GM12864 (cell line): ENCODE results near the gene HEXD.

Experiments used
- DNase-seq: peaks from one replicate; pipeline ENCODE4 v3.0.0-alpha.2; 2011; ENCODE audit warnings: low read depth
- H3K4me3 ChIP-seq: 2 replicates; pipeline ENCODE4 v1.5.1; 2011; ENCODE audit warnings: mild to moderate bottlenecking, low read depth, low read length, control low read depth
- CTCF ChIP-seq: IDR thresholded peaks from 2 replicates; pipeline ENCODE4 v1.5.1; 2011; ENCODE audit warnings: low read depth, mild to moderate bottlenecking, moderate library complexity, low read length, control low read depth, inconsistent platforms; ENCODE audit errors: missing control alignments

HEXD gene

GRCh38 chr17:82475458-82475857 lies 57.3 kb downstream of the HEXD start:
- TF ChIP-seq CTCF = no peak
- DNase-seq = no peak
- no peak overlapping the region for H3K4me3 ChIP-seq

- TF ChIP-seq CTCF = no peak
- H3K4me3 ChIP-seq = no peak overlapping the region
- DNase-seq = no peak
These were observed 59.8 kb downstream of the HEXD start for GRCh38 chr17:82477934-82478333.

- DNase-seq = no peak
- no peak for TF ChIP-seq CTCF
- H3K4me3 ChIP-seq = no peak overlapping the region
These were observed 61.5 kb downstream of the HEXD start for GRCh38 chr17:82479602-82480001.

- no peak for DNase-seq
- H3K4me3 ChIP-seq = no peak overlapping the region
- TF ChIP-seq CTCF = no peak
These were observed 62.2 kb downstream of the HEXD start for GRCh38 chr17:82480318-82480717.

- DNase-seq = no peak
- TF ChIP-seq CTCF = no peak
- no peak overlapping the region for H3K4me3 ChIP-seq
These were observed 65.1 kb downstream of the HEXD start for GRCh38 chr17:82483204-82483660.

GRCh38 chr17:82483836-82484235 lies 65.7 kb downstream of the HEXD start:
- TF ChIP-seq CTCF = no peak
- DNase-seq = no peak
- no peak overlapping the region for H3K4me3 ChIP-seq

GRCh38 chr17:82486231-82487094 lies 68.3 kb downstream of the HEXD start:
- DNase-seq = no peak
- H3K4me3 ChIP-seq = no peak overlapping the region
- no peak for TF ChIP-seq CTCF
